ENCODE measurements around the gene RAC3. TPM values are rescaled to one million over a fixed set of nuclear protein-coding genes. Genes with fewer than 3 reads are reported as not detected.
A peak's percentile ranks its signal among the peaks of the same experiment; 100 is the strongest.

RAC3 gene
- 0.82 TPM for total RNA-seq
- long read RNA-seq: 0 reads

DNA sequence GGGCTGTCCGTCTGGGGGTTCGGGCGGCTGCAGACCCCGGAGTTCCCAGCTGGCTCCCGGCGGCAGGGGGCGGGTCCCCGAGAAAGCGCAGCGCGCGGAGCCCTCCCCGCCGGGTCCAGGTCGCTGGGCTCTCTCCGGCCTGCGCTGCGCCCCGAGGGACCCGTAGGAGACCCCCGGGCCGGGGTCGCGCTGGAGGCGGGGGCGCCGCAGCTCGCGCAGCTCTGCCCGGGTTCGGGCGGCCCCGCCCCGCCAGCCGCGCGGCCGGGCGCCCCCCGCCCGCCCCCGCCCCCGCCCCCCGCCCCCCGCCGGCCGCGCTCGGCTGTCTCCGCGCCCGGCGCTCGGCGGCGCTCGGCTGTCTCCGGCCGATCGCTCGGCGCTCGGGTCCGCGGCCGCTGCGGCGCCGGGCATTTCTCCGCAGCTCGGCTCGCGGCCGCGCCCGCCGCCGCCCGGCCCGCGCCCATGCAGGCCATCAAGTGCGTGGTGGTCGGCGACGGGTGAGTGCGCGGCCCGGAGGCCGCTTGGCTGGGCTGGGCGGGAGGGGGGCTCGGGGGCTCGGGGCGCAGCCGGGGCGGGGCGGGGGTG, at the start of gene RAC3:
TSS of gene RAC3 (plus strand) at position 376 of the 582 bp plus-strand sequence. CDS start at position 460, 84 bp downstream.
- no peaks in the 10 kb centered on the region for H3K9me3 ChIP-seq (replicated peaks)

DNA sequence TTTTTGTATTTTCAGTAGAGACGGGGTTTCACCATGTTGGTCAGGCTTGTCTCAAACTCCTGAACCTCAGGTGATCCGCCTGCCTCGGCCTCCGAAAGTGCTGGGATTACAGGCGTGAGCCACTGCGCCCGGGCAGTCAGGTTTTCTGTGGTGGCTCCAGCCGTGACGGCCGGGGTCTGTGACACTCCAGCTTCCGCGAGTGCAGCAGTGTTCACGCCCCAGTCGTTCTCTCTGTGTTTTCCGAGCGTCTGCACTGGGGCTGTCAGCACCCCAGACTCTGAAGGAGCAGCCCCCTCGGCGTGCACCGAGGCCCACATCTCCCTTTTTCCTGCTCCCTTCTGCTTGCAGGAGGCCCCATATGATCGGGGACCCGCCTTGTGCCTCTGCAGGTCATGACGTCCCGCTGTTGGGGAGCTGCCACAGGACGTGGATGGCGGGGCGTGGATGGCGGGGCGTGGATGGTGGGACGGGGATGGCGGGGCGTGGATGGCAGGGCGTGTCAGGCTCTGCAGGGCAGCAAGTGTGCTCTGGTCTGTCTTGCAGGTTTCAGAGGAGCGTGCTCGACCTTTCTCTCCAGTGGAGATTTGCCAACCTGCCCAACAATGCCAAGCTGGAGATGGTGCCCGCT, 48.4 kb upstream of the RAC3 start:
- H3K4me3 ChIP-seq: no peak overlapping the region
- peaks cover 11% of the 10 kb centered on the region for H3K4me1 ChIP-seq
- TF ChIP-seq, protein P1, sequence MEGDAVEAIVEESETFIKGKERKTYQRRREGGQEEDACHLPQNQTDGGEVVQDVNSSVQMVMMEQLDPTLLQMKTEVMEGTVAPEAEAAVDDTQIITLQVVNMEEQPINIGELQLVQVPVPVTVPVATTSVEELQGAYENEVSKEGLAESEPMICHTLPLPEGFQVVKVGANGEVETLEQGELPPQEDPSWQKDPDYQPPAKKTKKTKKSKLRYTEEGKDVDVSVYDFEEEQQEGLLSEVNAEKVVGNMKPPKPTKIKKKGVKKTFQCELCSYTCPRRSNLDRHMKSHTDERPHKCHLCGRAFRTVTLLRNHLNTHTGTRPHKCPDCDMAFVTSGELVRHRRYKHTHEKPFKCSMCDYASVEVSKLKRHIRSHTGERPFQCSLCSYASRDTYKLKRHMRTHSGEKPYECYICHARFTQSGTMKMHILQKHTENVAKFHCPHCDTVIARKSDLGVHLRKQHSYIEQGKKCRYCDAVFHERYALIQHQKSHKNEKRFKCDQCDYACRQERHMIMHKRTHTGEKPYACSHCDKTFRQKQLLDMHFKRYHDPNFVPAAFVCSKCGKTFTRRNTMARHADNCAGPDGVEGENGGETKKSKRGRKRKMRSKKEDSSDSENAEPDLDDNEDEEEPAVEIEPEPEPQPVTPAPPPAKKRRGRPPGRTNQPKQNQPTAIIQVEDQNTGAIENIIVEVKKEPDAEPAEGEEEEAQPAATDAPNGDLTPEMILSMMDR (IDR thresholded peaks at IDR 0.05; ENCODE audit: borderline replicate concordance): no peak
- H3K9me3 ChIP-seq (replicated peaks): no peaks in the 10 kb centered on the region
- intact Hi-C loops (cut with micrococcal nuclease): no loop called here
- no peak for DNase-seq
- H3K27ac ChIP-seq (replicated peaks): no peak overlapping the region
- H3K36me3 ChIP-seq: peaks cover 43% of the 10 kb centered on the region
- no peaks in the 10 kb centered on the region for H3K27me3 ChIP-seq (ENCODE audit: low read depth)

More for the DNA sequence above, at the start of gene RAC3:
- intact Hi-C loops (cut with micrococcal nuclease): loop anchor here (5.0 kb wide), 1 partner anchor 116 kb away; no protein-coding TSS in a partner anchor
- Histone ChIP-seq H3K4me1 (peaks cover 40% of the 10 kb centered on the region), H3K27ac (replicated peaks) (no peak within 1 kb of the TSS), H3K27me3 (ENCODE audit: low read depth) (peaks cover 9% of the 10 kb centered on the region), H3K36me3 (no peaks in the 10 kb centered on the region), H3K4me3 (peak within 1 kb of the TSS; percentile 68)
- no peak for DNase-seq
- TF ChIP-seq, protein P1 (IDR thresholded peaks at IDR 0.05; ENCODE audit: borderline replicate concordance): no peak

DNA sequence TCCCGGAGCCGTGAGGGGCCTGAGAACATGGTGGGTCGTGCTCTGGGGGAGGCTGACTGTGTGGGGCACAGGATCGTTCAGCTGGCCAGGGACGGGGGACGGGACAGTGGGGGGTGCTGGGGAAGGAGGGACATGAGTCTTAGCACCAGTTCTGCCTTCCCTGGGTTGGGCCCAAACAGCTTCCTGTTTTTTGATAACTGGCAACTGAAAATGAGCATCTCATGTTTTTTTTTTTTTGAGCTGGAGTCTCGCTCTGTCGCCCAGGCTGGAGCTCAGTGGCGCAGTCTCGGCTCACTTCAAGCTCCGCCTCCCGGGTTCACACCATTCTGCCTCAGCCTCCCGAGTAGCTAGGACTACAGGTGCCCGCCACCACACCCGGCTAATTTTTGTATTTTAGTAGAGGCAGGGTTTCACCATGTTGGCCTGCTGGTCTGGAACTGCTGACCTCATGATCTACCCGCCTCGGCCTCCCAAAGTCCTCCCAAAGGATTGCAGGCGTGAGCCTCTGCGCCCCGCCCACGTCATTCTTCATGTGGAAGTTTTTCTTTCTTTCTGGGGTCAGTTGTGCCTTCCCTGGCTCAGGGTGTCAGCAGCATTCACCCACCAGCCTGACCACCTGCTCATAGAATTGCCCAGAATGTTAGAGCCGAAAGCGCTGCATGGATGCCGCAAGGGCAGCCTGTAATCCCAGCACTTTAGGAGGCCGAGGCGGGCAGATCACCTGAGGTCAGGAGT, 47.7 kb upstream of the RAC3 start:
- Histone ChIP-seq H3K4me1 (peaks cover 4% of the 10 kb centered on the region), H3K36me3 (peaks cover 43% of the 10 kb centered on the region), H3K27me3 (ENCODE audit: low read depth) (no peaks in the 10 kb centered on the region), H3K27ac (replicated peaks) (no peak overlapping the region), H3K4me3 (no peak overlapping the region), H3K9me3 (replicated peaks) (no peaks in the 10 kb centered on the region)
- intact Hi-C loops (cut with micrococcal nuclease): no loop called here
- TF ChIP-seq, protein P1 (IDR thresholded peaks at IDR 0.05; ENCODE audit: borderline replicate concordance): no peak
- DNase-seq: no peak

DNA sequence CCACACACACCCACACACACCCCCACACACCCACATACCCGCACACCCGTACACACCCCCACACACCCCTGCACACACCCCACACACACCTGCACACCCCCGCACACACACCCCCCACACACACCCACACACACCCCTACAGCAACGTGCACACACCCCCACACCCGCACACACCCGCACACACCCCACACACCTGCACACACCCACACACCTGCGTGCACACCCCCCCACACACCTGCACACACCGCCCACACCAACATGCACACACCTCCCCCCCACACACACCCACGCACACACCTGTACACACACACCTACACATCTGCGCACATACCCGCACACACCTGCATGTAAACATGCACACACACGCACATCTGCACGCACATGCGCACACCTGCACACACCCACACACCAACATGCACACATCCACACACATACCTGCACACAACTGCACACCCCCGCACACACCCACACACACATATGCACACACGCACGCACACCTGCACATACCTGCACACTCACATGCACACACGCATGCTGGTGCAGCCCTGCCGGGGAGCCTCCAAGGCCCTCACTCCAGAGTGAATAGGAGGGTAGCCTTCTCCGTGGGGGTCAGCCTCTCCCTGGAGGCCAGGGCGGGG, 46.6 kb upstream of the RAC3 start:
- H3K4me3 ChIP-seq: no peak overlapping the region
- H3K4me1 ChIP-seq: no peaks in the 10 kb centered on the region
- no peaks in the 10 kb centered on the region for H3K27me3 ChIP-seq (ENCODE audit: low read depth)
- peaks cover 39% of the 10 kb centered on the region for H3K36me3 ChIP-seq
- TF ChIP-seq, protein P1 (IDR thresholded peaks at IDR 0.05; ENCODE audit: borderline replicate concordance): no peak
- no peaks in the 10 kb centered on the region for H3K9me3 ChIP-seq (replicated peaks)
- H3K27ac ChIP-seq (replicated peaks): no peak overlapping the region
- intact Hi-C loops (cut with micrococcal nuclease): no loop called here
- DNase-seq: no peak

DNA sequence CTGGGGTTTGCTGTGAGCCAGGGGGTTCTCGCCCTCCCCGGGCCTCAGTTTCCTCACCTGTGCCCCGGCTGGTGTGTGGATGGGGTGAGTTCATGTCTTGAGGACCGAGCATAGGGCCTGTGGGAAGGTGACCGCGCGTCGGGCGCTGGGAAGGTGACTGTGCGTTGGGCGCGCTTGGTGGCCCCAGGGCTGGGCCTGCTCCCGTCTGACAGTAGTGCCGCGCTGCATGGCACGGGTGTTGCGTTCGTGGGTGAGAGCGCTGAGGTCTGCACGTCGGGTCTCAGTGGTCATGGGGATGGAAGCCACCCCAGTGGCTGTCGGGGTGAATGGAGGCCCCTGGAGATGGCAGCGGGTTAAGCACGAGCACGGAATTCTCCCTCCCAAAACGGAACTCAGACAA, 44.9 kb upstream of the RAC3 start:
- Histone ChIP-seq H3K36me3 (peaks cover 30% of the 10 kb centered on the region), H3K27me3 (ENCODE audit: low read depth) (no peaks in the 10 kb centered on the region), H3K4me1 (peaks cover 11% of the 10 kb centered on the region), H3K27ac (replicated peaks) (no peak overlapping the region), H3K4me3 (no peak overlapping the region), H3K9me3 (replicated peaks) (no peaks in the 10 kb centered on the region)
- intact Hi-C loops (cut with micrococcal nuclease): no loop called here
- DNase-seq: no peak
- TF ChIP-seq, protein P1 (IDR thresholded peaks at IDR 0.05; ENCODE audit: borderline replicate concordance): no peak
